OCI-LY7 (cell line): ENCODE data around the gene CHML.

Source experiments
- CTCF ChIP-seq: fragments of 200-600 bp; sonication (generic); conservative IDR thresholded peaks from 2 replicates; pipeline ENCODE4 v1.5.1; 2014; ENCODE audit warnings: mild to moderate bottlenecking, antibody characterized with exemption, low read length, moderate library complexity, mixed read lengths
- EZH2phosphoT487 ChIP-seq: fragments of 200-600 bp; sonication (generic); IDR thresholded peaks from 2 replicates; pipeline ENCODE4 v1.6.1; 2018; ENCODE audit warnings: low read depth, borderline replicate concordance, mild to moderate bottlenecking, mixed run types, antibody characterized with exemption, low read length, moderate library complexity, mixed read lengths

- no peak for TF ChIP-seq CTCF
- no peak for TF ChIP-seq EZH2phosphoT487
Observed at GRCh38 chr1:241615043-241615974, 24.9 kb downstream of the CHML start.
